HUES6 (cell line): ENCODE data around the gene EIF5A.

ENCODE experiments used
- H3K27ac ChIP-seq: 2 replicates; pipeline ENCODE4 v1.7.0; 2013; ENCODE audit warnings: low read depth, mild to moderate bottlenecking, low read length, inconsistent platforms
- H3K27me3 ChIP-seq: 2 replicates; pipeline ENCODE4 v1.6.1; 2013; ENCODE audit warnings: low read length; ENCODE audit not compliant: control insufficient read depth, insufficient read depth
- H3K36me3 ChIP-seq: 2 replicates; pipeline ENCODE4 v1.6.1; 2013; ENCODE audit warnings: low read length; ENCODE audit not compliant: control insufficient read depth, insufficient read depth
- H3K4me1 ChIP-seq: 2 replicates; pipeline ENCODE4 v1.6.1; 2013; ENCODE audit warnings: low read length; ENCODE audit not compliant: control insufficient read depth, insufficient read depth
- H3K4me3 ChIP-seq: 2 replicates; pipeline ENCODE4 v1.5.1; 2013; ENCODE audit warnings: low read depth, low read length
- H3K9ac ChIP-seq: one replicate; pipeline ENCODE4 v1.6.1; 2013; ENCODE audit warnings: mild to moderate bottlenecking, low read length
- H3K9me3 ChIP-seq: 2 replicates; pipeline ENCODE4 v1.6.1; 2013; ENCODE audit warnings: low read depth, low read length; ENCODE audit not compliant: control insufficient read depth, insufficient read depth

The EIF5A gene

DNA sequence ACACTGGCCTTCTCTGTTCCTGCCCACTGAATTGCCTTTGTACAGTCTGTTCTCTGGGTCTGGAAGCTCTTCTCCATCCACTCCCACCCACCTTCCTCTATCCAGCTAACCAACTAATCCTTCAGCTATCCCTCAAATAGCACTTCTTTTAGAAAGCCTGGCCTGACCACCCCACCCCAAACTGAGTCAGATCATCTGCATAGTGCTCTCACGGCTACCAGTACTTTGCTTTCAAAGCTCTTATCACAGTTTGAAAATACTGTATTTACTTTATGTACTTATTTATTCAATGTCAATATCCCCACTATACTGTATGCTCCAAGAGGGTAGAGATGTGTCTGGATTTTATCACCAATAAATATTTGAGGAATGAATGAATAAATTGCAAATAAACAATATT, 40.6 kb upstream of the EIF5A start:
- H3K4me1 ChIP-seq: peaks cover 7% of the 10 kb centered on the region; the same call in 1 of the 2 replicates
- H3K27me3 ChIP-seq: peaks cover 18% of the 10 kb centered on the region; the same call in 1 of the 2 replicates
- H3K9ac ChIP-seq: no peak overlapping the region
- no peak overlapping the region for H3K27ac ChIP-seq
- no peaks in the 10 kb centered on the region for H3K9me3 ChIP-seq
- H3K36me3 ChIP-seq: no peaks in the 10 kb centered on the region
- no peak overlapping the region for H3K4me3 ChIP-seq

DNA sequence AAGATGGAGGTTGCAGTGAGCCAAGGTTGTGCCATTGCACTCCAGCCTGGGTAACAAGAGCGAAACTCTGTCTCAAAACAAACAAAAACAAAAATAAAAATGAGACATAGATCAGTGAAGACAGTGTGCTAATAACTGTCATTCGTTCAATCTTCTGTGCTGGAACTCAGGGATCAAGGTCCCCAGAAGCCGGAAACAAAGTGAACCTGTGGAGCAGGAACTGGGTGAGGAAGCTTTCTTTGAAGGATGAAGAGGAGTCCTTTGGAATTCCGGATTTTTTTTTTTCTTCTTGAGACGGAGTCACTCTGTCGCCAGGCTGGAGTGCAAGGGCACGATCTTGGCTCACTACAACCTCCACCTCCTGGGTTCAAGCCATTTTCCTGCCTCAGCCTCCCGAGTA, 28.0 kb upstream of the EIF5A start:
- Histone ChIP-seq H3K27ac (no peak overlapping the region), H3K9ac (no peak overlapping the region), H3K4me3 (no peak overlapping the region), H3K27me3 (peaks cover 9% of the 10 kb centered on the region), H3K36me3 (peaks cover 6% of the 10 kb centered on the region; the same call in 1 of the 2 replicates), H3K9me3 (no peaks in the 10 kb centered on the region), H3K4me1 (peaks cover 11% of the 10 kb centered on the region)

DNA sequence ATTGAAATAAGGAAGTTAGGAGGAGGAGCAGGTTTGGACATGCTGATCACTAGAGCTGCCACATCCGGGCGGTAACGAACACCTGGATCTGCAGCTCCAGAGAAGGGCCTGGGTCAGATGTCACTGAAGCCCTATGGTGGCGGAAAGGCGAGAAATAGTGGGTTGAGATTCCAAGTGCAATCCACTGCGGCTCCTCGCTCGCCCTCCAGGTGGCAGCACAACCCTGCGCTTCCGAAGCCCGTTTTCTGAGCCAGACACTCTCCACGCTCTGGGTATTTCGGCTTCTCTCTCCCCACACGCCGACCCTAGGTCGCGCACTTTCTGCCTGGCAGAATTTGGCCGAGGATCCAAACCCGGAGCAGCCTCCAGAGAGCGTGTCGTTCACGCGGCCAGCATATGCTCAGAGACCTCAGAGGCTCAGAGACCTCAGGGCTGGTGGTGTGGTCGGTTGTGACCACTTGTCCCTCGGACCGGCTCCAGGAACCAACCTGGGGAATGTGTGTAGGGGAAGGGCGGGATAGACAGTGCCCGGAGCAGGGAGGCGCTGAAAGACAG, 26.8 kb upstream of the EIF5A start:
- Histone ChIP-seq H3K4me1 (peaks cover 11% of the 10 kb centered on the region), H3K27ac (no peak overlapping the region), H3K9ac (peak overlapping the region; percentile 56), H3K9me3 (no peaks in the 10 kb centered on the region), H3K27me3 (peaks cover 9% of the 10 kb centered on the region), H3K36me3 (peaks cover 16% of the 10 kb centered on the region), H3K4me3 (peak overlapping the region; percentile 77)

DNA sequence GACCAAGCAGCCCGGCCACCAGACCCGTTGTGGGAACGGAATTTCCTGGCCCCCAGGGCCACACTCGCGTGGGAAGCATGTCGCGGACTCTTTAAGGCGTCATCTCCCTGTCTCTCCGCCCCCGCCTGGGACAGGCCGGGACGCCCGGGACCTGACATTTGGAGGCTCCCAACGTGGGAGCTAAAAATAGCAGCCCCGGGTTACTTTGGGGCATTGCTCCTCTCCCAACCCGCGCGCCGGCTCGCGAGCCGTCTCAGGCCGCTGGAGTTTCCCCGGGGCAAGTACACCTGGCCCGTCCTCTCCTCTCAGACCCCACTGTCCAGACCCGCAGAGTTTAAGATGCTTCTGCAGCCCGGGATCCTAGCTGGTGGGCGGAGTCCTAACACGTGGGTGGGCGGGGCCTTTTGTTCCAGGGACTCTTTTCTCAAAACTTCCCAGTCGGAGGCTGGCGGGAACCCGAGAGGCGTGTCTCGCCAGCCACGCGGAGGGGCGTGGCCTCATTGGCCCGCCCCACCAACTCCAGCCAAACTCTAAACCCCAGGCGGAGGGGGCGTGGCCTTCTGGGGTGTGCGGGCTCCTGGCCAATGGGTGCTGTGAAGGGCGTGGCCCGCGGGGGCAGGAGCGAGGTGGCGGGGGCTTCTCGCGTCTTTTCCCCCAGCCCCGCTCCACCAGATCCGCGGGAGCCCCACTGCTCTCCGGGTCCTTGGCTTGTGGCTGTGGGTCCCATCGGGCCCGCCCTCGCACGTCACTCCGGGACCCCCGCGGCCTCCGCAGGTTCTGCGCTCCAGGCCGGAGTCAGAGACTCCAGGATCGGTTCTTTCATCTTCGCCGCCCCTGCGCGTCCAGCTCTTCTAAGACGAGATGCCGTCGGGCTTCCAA, 26.1 kb upstream of the EIF5A start, which contains the start of gene SLC2A4:
Gene SLC2A4, plus strand, starts transcription at position 645 of the 879 bp plus-strand sequence. Its CDS starts 217 bp downstream, at position 862.
- Histone ChIP-seq H3K27ac (no peak within 1 kb of the TSS), H3K36me3 (peaks cover 23% of the 10 kb centered on the region), H3K4me1 (peaks cover 11% of the 10 kb centered on the region), H3K9me3 (no peaks in the 10 kb centered on the region), H3K27me3 (peaks cover 9% of the 10 kb centered on the region), H3K9ac (peak within 1 kb of the TSS; percentile 73), H3K4me3 (peak within 1 kb of the TSS; percentile 77)

DNA sequence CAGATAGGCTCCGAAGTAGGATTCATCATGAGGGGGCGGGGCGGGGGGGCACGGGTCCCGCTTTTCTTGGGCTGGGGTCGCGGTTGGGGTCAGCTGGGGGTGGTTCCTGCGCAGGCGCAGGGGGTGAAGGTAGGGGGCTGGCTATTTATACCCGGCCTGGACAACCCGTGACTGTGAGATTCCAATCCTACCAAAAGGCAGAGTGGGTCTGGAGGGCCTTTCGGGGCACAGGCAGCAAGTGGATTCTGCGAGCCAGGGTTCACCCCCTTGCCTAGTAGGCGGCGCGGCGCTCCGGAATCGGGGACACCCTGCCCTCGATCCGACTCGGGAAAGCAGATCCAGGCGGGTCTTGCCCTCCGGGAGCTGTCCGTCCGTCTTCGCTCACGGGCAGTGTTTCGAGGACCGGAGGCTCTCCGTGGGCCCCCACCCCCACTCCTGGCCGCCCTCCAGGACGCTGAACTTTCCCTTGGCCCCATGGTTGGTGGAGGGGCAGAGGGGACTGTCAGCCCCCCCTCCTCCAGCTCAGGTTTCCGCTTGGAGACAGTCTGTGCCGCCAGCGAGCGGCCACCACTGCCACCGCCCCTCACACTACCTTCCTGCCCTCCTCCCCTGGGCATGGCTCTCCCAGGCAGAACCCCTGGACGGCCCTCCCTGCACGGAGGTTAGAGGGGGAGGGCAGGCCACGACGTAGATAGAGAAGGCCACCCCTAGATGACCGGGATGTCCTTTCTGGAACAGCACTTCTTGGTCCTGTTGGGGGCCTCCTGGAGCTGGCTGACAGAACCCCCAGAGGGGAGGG, 25.3 kb upstream of the EIF5A start:
- H3K9ac ChIP-seq: peak overlapping the region; percentile 73
- peaks cover 9% of the 10 kb centered on the region for H3K27me3 ChIP-seq
- peak overlapping the region; percentile 77 for H3K4me3 ChIP-seq
- H3K9me3 ChIP-seq: no peaks in the 10 kb centered on the region
- no peak overlapping the region for H3K27ac ChIP-seq
- H3K36me3 ChIP-seq: peaks cover 27% of the 10 kb centered on the region
- H3K4me1 ChIP-seq: peaks cover 11% of the 10 kb centered on the region

DNA sequence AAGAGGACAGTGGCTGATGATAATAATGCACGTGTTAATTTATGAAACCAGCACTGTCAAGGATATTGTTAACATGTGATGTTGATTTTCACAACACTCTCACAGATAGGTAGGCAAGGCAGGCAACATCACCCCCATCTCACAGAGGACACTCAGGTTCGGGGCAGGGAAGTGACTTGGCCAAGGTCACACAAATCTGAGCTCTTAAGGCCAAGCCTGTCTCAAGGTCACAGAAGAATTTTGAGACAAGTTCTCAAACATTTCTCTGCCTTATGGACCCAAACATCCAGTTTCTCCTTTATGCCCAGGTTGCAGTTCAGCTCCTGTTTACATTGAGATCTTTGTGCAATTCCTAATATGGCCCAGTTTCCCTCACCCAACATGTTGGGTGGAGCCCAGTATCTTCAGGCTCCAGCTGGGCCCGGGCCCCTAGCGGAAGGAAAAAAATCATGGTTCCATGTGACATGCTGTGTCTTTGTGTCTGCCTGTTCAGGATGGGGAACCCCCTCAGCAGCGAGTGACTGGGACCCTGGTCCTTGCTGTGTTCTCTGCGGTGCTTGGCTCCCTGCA, 24.6 kb upstream of the EIF5A start:
- Histone ChIP-seq H3K4me3 (peak overlapping the region; percentile 77), H3K9ac (peak overlapping the region; percentile 73), H3K4me1 (peaks cover 11% of the 10 kb centered on the region), H3K27me3 (peaks cover 9% of the 10 kb centered on the region), H3K27ac (no peak overlapping the region), H3K36me3 (peaks cover 33% of the 10 kb centered on the region), H3K9me3 (no peaks in the 10 kb centered on the region)

DNA sequence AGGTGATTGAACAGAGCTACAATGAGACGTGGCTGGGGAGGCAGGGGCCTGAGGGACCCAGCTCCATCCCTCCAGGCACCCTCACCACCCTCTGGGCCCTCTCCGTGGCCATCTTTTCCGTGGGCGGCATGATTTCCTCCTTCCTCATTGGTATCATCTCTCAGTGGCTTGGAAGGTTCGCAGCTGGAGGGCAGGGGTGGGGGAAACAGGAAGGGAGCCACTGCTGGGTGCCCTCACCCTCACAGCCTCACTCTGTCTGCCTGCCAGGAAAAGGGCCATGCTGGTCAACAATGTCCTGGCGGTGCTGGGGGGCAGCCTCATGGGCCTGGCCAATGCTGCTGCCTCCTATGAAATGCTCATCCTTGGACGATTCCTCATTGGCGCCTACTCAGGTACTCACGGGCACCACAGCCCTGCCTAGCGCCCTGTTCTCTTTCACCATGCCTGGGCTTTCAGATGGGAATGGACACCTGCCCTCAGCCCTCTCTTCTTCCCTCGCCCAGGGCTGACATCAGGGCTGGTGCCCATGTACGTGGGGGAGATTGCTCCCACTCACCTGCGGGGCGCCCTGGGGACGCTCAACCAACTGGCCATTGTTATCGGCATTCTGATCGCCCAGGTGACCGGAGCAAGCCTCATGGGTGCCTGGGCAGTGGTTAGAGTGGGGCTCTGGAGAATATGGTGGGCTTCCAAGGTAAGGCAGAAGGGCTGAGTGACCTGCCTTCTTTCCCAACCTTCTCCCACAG, 23.8 kb upstream of the EIF5A start:
- H3K4me3 ChIP-seq: no peak overlapping the region
- peaks cover 9% of the 10 kb centered on the region for H3K27me3 ChIP-seq
- H3K9me3 ChIP-seq: no peaks in the 10 kb centered on the region
- no peak overlapping the region for H3K9ac ChIP-seq
- peaks cover 11% of the 10 kb centered on the region for H3K4me1 ChIP-seq
- H3K36me3 ChIP-seq: peaks cover 35% of the 10 kb centered on the region
- H3K27ac ChIP-seq: no peak overlapping the region

DNA sequence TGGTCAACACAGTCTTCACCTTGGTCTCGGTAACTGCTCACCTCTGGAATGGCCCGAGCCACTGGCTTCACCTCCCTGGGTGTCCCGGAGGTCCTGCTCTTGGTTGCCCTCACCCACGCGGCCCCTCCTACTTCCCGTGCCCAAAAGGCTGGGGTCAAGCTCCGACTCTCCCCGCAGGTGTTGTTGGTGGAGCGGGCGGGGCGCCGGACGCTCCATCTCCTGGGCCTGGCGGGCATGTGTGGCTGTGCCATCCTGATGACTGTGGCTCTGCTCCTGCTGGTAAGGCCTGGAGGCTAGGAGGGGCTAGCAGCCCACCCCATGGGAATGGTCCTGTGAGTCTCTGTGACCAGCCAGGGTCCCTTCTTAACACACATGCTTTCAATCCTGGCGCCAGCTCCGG, 22.5 kb upstream of the EIF5A start:
- H3K27ac ChIP-seq: no peak overlapping the region
- peaks cover 7% of the 10 kb centered on the region for H3K4me1 ChIP-seq
- H3K9me3 ChIP-seq: no peaks in the 10 kb centered on the region
- H3K9ac ChIP-seq: no peak overlapping the region
- H3K27me3 ChIP-seq: peaks cover 9% of the 10 kb centered on the region
- H3K36me3 ChIP-seq: peaks cover 35% of the 10 kb centered on the region
- no peak overlapping the region for H3K4me3 ChIP-seq

DNA sequence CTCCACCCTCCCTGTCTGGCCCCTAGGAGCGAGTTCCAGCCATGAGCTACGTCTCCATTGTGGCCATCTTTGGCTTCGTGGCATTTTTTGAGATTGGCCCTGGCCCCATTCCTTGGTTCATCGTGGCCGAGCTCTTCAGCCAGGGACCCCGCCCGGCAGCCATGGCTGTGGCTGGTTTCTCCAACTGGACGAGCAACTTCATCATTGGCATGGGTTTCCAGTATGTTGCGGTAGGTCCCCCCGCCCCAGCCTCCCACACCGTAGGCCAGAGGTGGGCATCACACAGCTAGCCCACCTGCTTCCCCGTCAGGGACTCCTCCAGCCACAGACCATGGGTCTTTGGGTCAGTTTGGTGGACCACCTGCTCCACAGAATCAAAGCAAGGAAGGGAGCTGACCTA, 21.7 kb upstream of the EIF5A start:
- Histone ChIP-seq H3K36me3 (peaks cover 36% of the 10 kb centered on the region), H3K4me3 (no peak overlapping the region), H3K27me3 (peaks cover 9% of the 10 kb centered on the region), H3K4me1 (0 out of 2 replicates have a peak, but pooled peaks cover 3% of the 10 kb centered on the region), H3K27ac (no peak overlapping the region), H3K9ac (no peak overlapping the region), H3K9me3 (no peaks in the 10 kb centered on the region)
